Neural crest cell (in vitro differentiated cells): ENCODE data around the gene BEGAIN. TPM values are rescaled to one million over a fixed set of nuclear protein-coding genes. Genes with fewer than 3 reads are reported as not detected.

ENCODE experiments used
- DNase-seq: peaks from one replicate; pipeline ENCODE4 v3.0.0; 2021; ENCODE audit warnings: low read depth, mixed read lengths, low spot score
- H3K27ac Mint-ChIP-seq: one replicate; pipeline ENCODE4 v1.8.0; 2021; ENCODE audit warnings: mild to moderate bottlenecking, mixed read lengths; ENCODE audit not compliant: unreplicated experiment
- H3K27me3 Mint-ChIP-seq: 2 replicates; pipeline ENCODE4 v1.8.0; 2021; ENCODE audit warnings: low read depth, mild to moderate bottlenecking, mixed read lengths
- H3K36me3 Mint-ChIP-seq: 2 replicates; pipeline ENCODE4 v1.8.0; 2021; ENCODE audit warnings: low read depth, mild to moderate bottlenecking, mixed read lengths
- H3K4me1 Mint-ChIP-seq: 2 replicates; pipeline ENCODE4 v1.8.0; 2021; ENCODE audit warnings: mixed read lengths
- H3K4me3 Mint-ChIP-seq: one replicate; pipeline ENCODE4 v1.8.0; 2021; ENCODE audit warnings: mild to moderate bottlenecking, mixed read lengths
- H3K9me3 Mint-ChIP-seq: 2 replicates; pipeline ENCODE4 v1.8.0; 2021; ENCODE audit warnings: mixed read lengths
- total RNA-seq: library from RNA; stranded (reverse); gene quantifications from 2 replicates; pipeline ENCODE4 v1.2.1, GENCODE V29; 2021
- TF ChIP-seq, protein P1 (sequence below): fragments of 200-600 bp; sonication (generic); conservative IDR thresholded peaks from 2 replicates; pipeline ENCODE4 v1.5.0; 2021; ENCODE audit warnings: antibody characterized with exemption, mild to moderate bottlenecking

The BEGAIN gene
- total RNA-seq, 1 donor from 2014 or later = 4.8 TPM

DNA sequence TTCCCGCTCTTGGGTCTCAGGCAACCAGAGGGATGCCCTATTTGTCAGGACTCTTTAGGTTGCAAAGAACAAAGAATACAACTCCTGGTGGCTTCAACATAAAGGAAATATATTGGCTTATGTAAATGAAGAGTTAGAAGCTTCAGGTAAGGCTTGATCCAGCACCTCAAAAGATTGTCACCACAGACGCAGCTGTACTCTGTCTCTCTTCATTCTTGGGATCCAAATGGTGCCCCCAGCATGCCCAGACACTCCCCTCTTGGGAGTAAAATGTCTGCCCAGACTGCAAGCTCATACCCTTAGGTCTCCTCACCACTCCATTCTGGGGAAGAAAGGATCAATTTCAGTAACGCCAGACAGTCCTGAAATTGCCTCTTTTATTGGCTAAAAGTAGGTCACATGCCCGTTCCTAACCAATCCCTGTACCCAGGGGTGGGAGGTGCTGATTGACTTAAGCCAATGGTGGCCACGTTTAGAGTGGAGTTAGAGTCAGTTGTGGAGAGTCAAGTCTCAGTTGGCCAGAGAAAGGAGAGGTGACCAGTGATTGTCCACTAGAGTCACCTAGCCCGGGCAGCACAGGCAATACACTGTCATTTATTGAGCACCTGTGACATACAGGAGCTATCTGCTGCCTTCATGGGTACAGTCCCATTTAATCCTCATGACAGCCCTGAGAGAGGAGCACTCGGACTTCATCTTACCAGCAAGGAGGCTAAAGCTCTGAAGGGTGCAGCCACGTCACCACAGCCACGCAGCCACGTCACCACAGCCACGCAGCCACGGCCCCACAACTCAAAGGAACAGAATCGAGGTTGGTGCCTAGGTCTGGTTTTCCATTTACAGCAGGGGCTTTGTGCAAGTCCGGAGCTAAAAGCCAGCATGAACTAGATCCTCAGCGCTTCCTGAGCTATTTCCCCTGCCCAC is 19.7 kb upstream of the BEGAIN start:
- TF ChIP-seq, protein P1, sequence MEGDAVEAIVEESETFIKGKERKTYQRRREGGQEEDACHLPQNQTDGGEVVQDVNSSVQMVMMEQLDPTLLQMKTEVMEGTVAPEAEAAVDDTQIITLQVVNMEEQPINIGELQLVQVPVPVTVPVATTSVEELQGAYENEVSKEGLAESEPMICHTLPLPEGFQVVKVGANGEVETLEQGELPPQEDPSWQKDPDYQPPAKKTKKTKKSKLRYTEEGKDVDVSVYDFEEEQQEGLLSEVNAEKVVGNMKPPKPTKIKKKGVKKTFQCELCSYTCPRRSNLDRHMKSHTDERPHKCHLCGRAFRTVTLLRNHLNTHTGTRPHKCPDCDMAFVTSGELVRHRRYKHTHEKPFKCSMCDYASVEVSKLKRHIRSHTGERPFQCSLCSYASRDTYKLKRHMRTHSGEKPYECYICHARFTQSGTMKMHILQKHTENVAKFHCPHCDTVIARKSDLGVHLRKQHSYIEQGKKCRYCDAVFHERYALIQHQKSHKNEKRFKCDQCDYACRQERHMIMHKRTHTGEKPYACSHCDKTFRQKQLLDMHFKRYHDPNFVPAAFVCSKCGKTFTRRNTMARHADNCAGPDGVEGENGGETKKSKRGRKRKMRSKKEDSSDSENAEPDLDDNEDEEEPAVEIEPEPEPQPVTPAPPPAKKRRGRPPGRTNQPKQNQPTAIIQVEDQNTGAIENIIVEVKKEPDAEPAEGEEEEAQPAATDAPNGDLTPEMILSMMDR = no peak
- H3K27me3 Mint-ChIP-seq = peaks cover 7% of the 10 kb centered on the region
- no peak overlapping the region for H3K27ac Mint-ChIP-seq
- H3K36me3 Mint-ChIP-seq = no peaks in the 10 kb centered on the region
- peaks cover 12% of the 10 kb centered on the region for H3K4me1 Mint-ChIP-seq
- H3K4me3 Mint-ChIP-seq = no peak overlapping the region
- DNase-seq = no peak
- H3K9me3 Mint-ChIP-seq = peaks cover 4% of the 10 kb centered on the region

DNA sequence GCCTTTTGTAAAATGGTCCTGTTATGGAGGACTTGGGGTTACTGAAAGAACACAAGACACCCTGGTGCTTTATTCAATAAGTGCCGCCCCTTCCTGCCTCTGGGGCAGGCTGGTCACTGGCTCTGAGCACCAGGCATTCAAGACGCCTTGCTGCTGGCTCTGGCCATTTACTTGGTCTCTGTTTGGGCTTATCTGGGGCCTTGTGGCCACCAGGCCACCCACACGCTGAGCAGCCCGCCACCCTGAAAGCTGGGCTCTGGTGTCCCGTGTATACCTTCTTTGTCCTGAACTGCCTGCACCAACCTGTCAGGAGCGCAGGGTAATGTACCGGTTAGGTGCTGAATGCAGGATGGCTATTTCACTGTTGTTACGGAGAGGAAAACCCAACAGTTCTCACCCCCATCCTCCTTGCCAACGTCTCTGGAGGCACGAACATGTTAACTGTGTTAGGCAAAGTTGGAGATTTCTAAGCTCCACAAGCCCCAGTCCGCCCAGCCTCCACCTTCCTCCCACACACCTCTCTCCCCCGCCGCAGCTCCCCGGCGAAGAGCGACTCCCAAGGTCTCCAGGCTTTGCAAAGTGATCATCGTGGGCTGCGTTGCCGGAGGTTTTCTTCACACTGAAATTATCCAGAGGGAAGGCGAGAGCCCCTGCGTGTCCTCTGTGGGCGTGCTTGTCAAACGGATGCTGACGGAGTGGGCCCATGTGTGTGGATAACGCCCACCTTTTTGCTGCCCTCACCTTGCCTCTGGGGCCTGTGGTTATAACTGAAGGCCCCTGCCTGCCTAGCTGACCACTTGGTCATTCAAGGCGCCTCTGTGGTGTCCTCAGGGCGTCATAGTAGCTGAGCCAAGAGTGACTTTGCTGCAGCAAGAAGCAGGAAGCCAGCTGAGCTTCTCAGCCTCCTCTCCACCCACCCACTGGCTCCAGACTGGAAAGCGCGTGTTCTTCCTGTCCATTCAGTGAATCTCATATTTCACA is 18.8 kb upstream of the BEGAIN start:
- TF ChIP-seq, protein P1 = no peak
- Mint-ChIP-seq H3K4me1 (peaks cover 12% of the 10 kb centered on the region), H3K27ac (no peak overlapping the region), H3K9me3 (peaks cover 10% of the 10 kb centered on the region), H3K27me3 (peaks cover 9% of the 10 kb centered on the region), H3K36me3 (no peaks in the 10 kb centered on the region), H3K4me3 (no peak overlapping the region)
- DNase-seq = no peak

DNA sequence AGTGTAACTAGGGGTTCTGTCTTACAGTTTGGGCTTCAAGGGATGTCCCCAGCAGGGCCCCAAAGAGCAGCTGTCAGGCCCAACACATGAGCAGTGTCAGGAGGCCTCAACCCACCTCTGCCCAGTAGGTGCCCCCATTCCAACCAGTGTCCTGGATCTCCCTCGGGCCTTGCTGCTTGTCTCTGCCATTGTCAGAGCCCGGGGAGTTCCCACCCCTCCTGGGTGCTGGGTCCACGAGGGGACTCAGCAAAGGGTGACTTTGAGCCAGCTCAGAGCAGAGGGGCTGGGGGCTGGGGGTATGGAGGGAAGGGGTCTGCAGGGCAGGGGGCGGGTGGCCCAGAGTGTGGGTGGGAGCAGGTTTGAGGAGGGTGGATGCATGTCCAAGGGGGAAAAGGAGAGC is 18.0 kb upstream of the BEGAIN start:
- TF ChIP-seq, protein P1 = no peak
- peaks cover 12% of the 10 kb centered on the region for H3K4me1 Mint-ChIP-seq
- no peak overlapping the region for H3K4me3 Mint-ChIP-seq
- peaks cover 11% of the 10 kb centered on the region for H3K9me3 Mint-ChIP-seq
- no peak for DNase-seq
- H3K27ac Mint-ChIP-seq = no peak overlapping the region
- H3K36me3 Mint-ChIP-seq = no peaks in the 10 kb centered on the region
- peaks cover 12% of the 10 kb centered on the region for H3K27me3 Mint-ChIP-seq

DNA sequence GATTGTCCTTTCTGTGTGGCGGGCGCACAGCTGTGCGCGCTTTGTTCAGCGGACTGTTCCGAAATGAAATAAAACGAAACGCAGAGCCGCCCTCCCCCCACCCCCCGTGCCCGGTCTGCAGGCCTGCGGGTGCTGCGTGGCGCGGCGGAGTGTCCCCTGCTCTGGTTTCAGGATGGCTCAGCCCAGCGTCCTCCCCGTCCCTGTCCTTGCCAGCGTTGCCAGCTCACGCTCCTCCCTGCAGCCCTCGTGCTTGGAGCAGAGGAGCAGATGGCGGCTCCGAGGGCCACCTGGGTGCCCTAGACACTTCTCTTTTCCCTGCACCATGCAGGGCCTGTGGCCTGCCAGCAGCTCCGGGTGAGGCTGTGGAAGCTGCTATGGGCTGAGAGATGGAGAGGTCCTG is 17.5 kb upstream of the BEGAIN start:
- H3K9me3 Mint-ChIP-seq = peaks cover 11% of the 10 kb centered on the region
- TF ChIP-seq, protein P1 = no peak

DNA sequence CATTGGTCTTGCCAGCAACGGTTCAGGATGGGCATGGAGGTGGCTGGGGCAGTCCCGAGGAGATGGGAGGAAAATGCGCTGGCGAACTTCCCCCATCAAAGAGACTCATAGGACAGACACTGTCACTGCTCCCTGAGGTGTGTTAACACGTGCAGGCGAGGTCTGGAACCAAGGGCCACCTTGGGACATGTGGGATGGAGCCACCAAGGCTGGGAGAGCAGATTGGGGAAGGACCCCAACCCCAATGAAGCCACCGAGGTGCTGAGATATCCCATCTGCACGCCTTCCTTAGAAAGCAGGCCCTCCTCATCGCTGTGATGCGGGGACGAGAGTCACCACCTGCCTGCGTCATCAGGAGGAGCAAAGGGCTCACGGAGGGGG is 16.9 kb upstream of the BEGAIN start:
- Mint-ChIP-seq H3K4me3 (no peak overlapping the region), H3K4me1 (peaks cover 12% of the 10 kb centered on the region), H3K36me3 (no peaks in the 10 kb centered on the region), H3K27ac (no peak overlapping the region), H3K9me3 (peaks cover 11% of the 10 kb centered on the region), H3K27me3 (peaks cover 23% of the 10 kb centered on the region)
- no peak for DNase-seq
- TF ChIP-seq, protein P1 = no peak

More for the DNA sequence above, 17.5 kb upstream of the BEGAIN start:
- Mint-ChIP-seq H3K4me1 (peaks cover 12% of the 10 kb centered on the region), H3K36me3 (no peaks in the 10 kb centered on the region), H3K4me3 (no peak overlapping the region), H3K27ac (no peak overlapping the region), H3K27me3 (peaks cover 17% of the 10 kb centered on the region)
- DNase-seq = no peak
